ENCODE measurements around the gene ERC1. TPM values are rescaled to one million over a fixed set of nuclear protein-coding genes. Genes with fewer than 3 reads are reported as not detected.

The ERC1 gene
- total RNA-seq, 6 experiments from 2014 or later, result 44.1 to 48.9 (median 47.9) TPM

- Mint-ChIP-seq H3K27me3 (ENCODE audit: insufficient read depth) (no peaks in the 10 kb centered on the region; the same call in none of the 2 replicates), H3K9me3 (peaks cover 10% of the 10 kb centered on the region), H3K27ac (no peak overlapping the region), H3K4me3 (no peak overlapping the region), H3K36me3 (ENCODE audit: low read depth) (peaks cover 15% of the 10 kb centered on the region), H3K4me1 (ENCODE audit: low read depth) (peaks cover 12% of the 10 kb centered on the region)
- no peak for TF ChIP-seq CTCF (IDR thresholded peaks at IDR 0.05)
- no peak for DNase-seq
These were observed 62.7 kb downstream of the ERC1 start for GRCh38 chr12:1053690-1054089.

GRCh38 chr12:1054117-1054870 lies 63.3 kb downstream of the ERC1 start:
- no peak for DNase-seq
- H3K4me1 Mint-ChIP-seq (ENCODE audit: low read depth), result peaks cover 7% of the 10 kb centered on the region
- no peak overlapping the region for H3K27ac Mint-ChIP-seq

GRCh38 chr12:1056390-1056789 lies 65.4 kb downstream of the ERC1 start:
- H3K4me3 Mint-ChIP-seq, result no peak overlapping the region
- H3K9me3 Mint-ChIP-seq, result peaks cover 29% of the 10 kb centered on the region
- DNase-seq, result no peak
- H3K27ac Mint-ChIP-seq, result no peak overlapping the region
- peaks cover 42% of the 10 kb centered on the region for H3K36me3 Mint-ChIP-seq (ENCODE audit: low read depth)
- no peaks in the 10 kb centered on the region; the same call in none of the 2 replicates for H3K27me3 Mint-ChIP-seq (ENCODE audit: insufficient read depth)
- TF ChIP-seq CTCF (IDR thresholded peaks at IDR 0.05), result no peak
- peaks cover 7% of the 10 kb centered on the region for H3K4me1 Mint-ChIP-seq (ENCODE audit: low read depth)

More at GRCh38 chr12:1054117-1054870, 63.3 kb downstream of the ERC1 start:
- Mint-ChIP-seq H3K36me3 (ENCODE audit: low read depth) (peaks cover 21% of the 10 kb centered on the region), H3K4me3 (no peak overlapping the region), H3K9me3 (peaks cover 16% of the 10 kb centered on the region), H3K27me3 (ENCODE audit: insufficient read depth) (no peaks in the 10 kb centered on the region; the same call in none of the 2 replicates)
- TF ChIP-seq CTCF (IDR thresholded peaks at IDR 0.05), result no peak

GRCh38 chr12:1058423-1058822 lies 67.4 kb downstream of the ERC1 start:
- DNase-seq, result no peak
- Mint-ChIP-seq H3K4me3 (no peak overlapping the region), H3K27ac (no peak overlapping the region), H3K9me3 (peaks cover 45% of the 10 kb centered on the region), H3K27me3 (ENCODE audit: insufficient read depth) (no peaks in the 10 kb centered on the region; the same call in 1 of the 2 replicates), H3K4me1 (ENCODE audit: low read depth) (peaks cover 7% of the 10 kb centered on the region), H3K36me3 (ENCODE audit: low read depth) (peaks cover 56% of the 10 kb centered on the region)
- no peak for TF ChIP-seq CTCF (IDR thresholded peaks at IDR 0.05)

- Mint-ChIP-seq H3K9me3 (peaks cover 53% of the 10 kb centered on the region), H3K27me3 (ENCODE audit: insufficient read depth) (no peaks in the 10 kb centered on the region; the same call in 1 of the 2 replicates), H3K27ac (no peak overlapping the region), H3K4me1 (ENCODE audit: low read depth) (peaks cover 7% of the 10 kb centered on the region), H3K4me3 (no peak overlapping the region), H3K36me3 (ENCODE audit: low read depth) (peaks cover 64% of the 10 kb centered on the region)
- no peak for TF ChIP-seq CTCF (IDR thresholded peaks at IDR 0.05)
- DNase-seq, result no peak
These were observed 68.1 kb downstream of the ERC1 start for GRCh38 chr12:1059162-1059561.

Data from HFFc6 (cell line).